Measurements from ENCODE around the gene AGPAT3. TPM values are rescaled to one million over a fixed set of nuclear protein-coding genes. Genes with fewer than 3 reads are reported as not detected.
A peak's percentile ranks its signal among the peaks of the same experiment; 100 is the strongest.

AGPAT3 gene
- total RNA-seq, 4 donors from 2014 or later: 63.5 to 225 (median 161) TPM

DNA sequence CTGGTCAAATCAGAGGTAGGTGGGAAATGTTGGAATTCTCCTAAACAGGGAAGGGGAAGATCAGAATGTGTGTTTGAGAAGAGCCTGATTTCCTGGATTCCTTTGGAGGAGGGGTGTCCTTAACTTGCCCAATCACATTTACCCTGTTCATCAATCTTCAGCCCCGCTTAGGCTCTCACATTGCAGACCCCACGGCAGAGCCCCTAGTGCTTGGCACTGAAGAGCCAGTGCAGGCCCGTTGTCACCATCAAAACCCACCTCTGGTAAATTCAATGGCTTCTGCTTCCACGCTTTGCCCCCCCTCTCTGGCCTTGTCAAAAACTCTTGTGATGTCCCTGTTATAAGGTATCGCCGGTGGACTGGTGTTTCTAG is 2.3 kb downstream of the AGPAT3 start:
- Histone ChIP-seq H3K36me3 (peaks cover 0 to 13% (median 0%) of the 10 kb centered on the region in 3 donors), H3K27me3 (no peaks in the 10 kb centered on the region), H3K9me3 (no peaks in the 10 kb centered on the region), H3K4me1 (peaks cover 0 to 34% (median 0%) of the 10 kb centered on the region in 4 donors), H3K4me3 (peak overlapping the region in 3 of 4 donors; percentile 0 to 96 (median 80)), H3K27ac (peak overlapping the region; percentile 95 to 99 (median 97))
- no peak for DNase-seq
- TF ChIP-seq POLR2A (IDR thresholded peaks at IDR 0.05) (no peak), CTCF (IDR thresholded peaks at IDR 0.05) (no peak)

- H3K27me3 ChIP-seq: no peaks in the 10 kb centered on the region
- no peaks in the 10 kb centered on the region for H3K9me3 ChIP-seq
- H3K4me1 ChIP-seq: peaks cover 0 to 34% (median 0%) of the 10 kb centered on the region in 4 donors
- H3K27ac ChIP-seq: peak overlapping the region in 3 of 4 donors; percentile 95 to 99 (median 99)
- H3K4me3 ChIP-seq: peak overlapping the region in 2 of 4 donors; percentile 80 to 96
- no peak for DNase-seq
- TF ChIP-seq POLR2A (IDR thresholded peaks at IDR 0.05): no peak
- no peak for TF ChIP-seq CTCF (IDR thresholded peaks at IDR 0.05)
- H3K36me3 ChIP-seq: peaks cover 0 to 13% (median 0%) of the 10 kb centered on the region in 3 donors
These were observed 2.9 kb downstream of the AGPAT3 start for GRCh38 chr21:43867948-43868347.

DNA sequence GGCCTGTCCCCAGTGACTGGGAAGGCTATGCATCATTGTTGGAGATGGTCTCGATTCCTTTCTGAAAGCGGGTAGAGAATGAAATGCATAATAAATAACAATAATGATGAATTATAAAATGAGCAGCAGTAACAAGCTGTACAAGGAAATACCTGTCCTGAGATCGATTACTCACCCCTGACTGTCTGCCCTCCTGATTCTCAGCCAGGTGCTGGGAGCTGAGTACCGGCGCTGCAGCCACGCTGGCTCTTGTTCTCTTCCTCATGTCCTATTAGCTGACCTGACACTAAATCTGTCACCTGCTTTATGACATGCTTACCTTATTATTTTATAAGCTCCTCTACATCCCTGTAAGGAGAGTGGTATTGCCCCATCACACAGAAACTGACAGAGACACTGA is 3.4 kb downstream of the AGPAT3 start:
- peaks cover 0 to 34% (median 0%) of the 10 kb centered on the region in 4 donors for H3K4me1 ChIP-seq
- no peaks in the 10 kb centered on the region for H3K27me3 ChIP-seq
- H3K4me3 ChIP-seq: peak overlapping the region in 2 of 4 donors; percentile 80 to 96
- peaks cover 0 to 13% (median 0%) of the 10 kb centered on the region in 3 donors for H3K36me3 ChIP-seq
- no peaks in the 10 kb centered on the region for H3K9me3 ChIP-seq
- TF ChIP-seq POLR2A (IDR thresholded peaks at IDR 0.05) (no peak), CTCF (IDR thresholded peaks at IDR 0.05) (no peak)
- no peak for DNase-seq
- H3K27ac ChIP-seq: peak overlapping the region in 3 of 4 donors; percentile 95 to 99 (median 99)

GRCh38 chr21:43869486-43870325 is 4.7 kb downstream of the AGPAT3 start:
- Histone ChIP-seq H3K4me1 (peaks cover 0 to 30% (median 0%) of the 10 kb centered on the region in 4 donors), H3K4me3 (no peak overlapping the region), H3K27ac (no peak overlapping the region), H3K9me3 (no peaks in the 10 kb centered on the region), H3K27me3 (no peaks in the 10 kb centered on the region), H3K36me3 (peaks cover 0 to 13% (median 0%) of the 10 kb centered on the region in 3 donors)
- TF ChIP-seq POLR2A (IDR thresholded peaks at IDR 0.05) (no peak), CTCF (IDR thresholded peaks at IDR 0.05) (no peak)
- DNase-seq: peak in 1 of 3 donors; percentile 15

DNA sequence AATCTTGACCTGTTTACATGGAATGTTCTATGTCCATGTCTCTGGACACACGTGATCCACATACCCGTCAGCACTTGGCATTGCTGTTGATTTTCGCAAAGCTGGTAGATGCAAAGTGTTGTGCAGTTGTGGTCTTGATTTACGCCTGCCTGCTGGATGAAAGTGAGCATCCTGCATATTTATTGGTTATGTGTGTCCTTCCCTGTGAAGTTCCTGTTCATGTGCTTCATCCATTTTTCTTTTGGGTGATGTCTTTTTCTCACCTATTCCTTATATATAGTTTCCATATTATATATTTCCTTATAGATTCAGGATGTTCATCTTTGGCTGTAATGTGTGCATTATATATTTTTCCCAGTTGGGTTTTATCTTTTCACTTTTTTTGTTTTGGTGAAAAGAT is 6.5 kb downstream of the AGPAT3 start:
- Histone ChIP-seq H3K36me3 (peaks cover 0 to 13% (median 0%) of the 10 kb centered on the region in 3 donors), H3K4me3 (no peak overlapping the region), H3K27ac (no peak overlapping the region), H3K27me3 (no peaks in the 10 kb centered on the region), H3K9me3 (no peaks in the 10 kb centered on the region), H3K4me1 (peaks cover 0 to 28% (median 0%) of the 10 kb centered on the region in 4 donors)
- TF ChIP-seq CTCF (IDR thresholded peaks at IDR 0.05) (no peak), POLR2A (IDR thresholded peaks at IDR 0.05) (no peak)
- peak in 1 of 3 donors; percentile 1 for DNase-seq
